IMR-90 (cell line): Measurements from ENCODE around the gene SLC29A2. TPM values are rescaled to one million over a fixed set of nuclear protein-coding genes. Genes with fewer than 3 reads are reported as not detected.

Experiments used
- ATAC-seq: fragments of 200-7000 bp; cut with Tn5 transposase; 2 replicates; pipeline ENCODE4 v1.9.1; 2020; ENCODE audit warnings: low read depth, mild to moderate bottlenecking, moderate library complexity
- BruUV-seq: library from RNA; stranded (reverse); fragments of 400-500 nt; replicated peaks from 2 replicates; lab custom pipeline; 2021; lab: Mats Ljungman, UMichigan
- CTCF ChIA-PET: fragments of 300-600 bp; formaldehyde crosslinking; extraction: SDS; loops from one replicate; lab custom pipeline; 2021; ENCODE audit warnings: antibody characterized with exemption; lab: Yijun Ruan, JAX
- POLR2A ChIA-PET: fragments of 300-600 bp; sonication (Branson Sonifier 250); formaldehyde crosslinking; loops from one replicate; lab custom pipeline; 2022; ENCODE audit warnings: antibody characterized with exemption; ENCODE audit not compliant: unreplicated experiment; lab: Charles Lee
- DNase-seq: peaks from one replicate; pipeline ENCODE4 v3.0.0; 2013
- H2AFZ ChIP-seq: replicated peaks from 2 replicates; pipeline ENCODE3; 2013; ENCODE audit warnings: low read length, mild to moderate bottlenecking; ENCODE audit not compliant: poor library complexity
- H2AK5ac ChIP-seq: 2 replicates; pipeline ENCODE4 v1.6.1; 2013; ENCODE audit warnings: low read depth, low read length, inconsistent platforms
- H2AK9ac ChIP-seq: replicated peaks from 2 replicates; pipeline ENCODE3; 2013; ENCODE audit warnings: mild to moderate bottlenecking, low read depth, low read length, moderate library complexity; ENCODE audit not compliant: poor library complexity
- H2BK120ac ChIP-seq: 2 replicates; pipeline ENCODE4 v1.6.1; 2013; ENCODE audit warnings: low read depth, low read length, inconsistent platforms
- H2BK15ac ChIP-seq: 3 replicates; pipeline ENCODE4 v1.6.1; 2013; ENCODE audit warnings: low read depth, low read length, inconsistent platforms
- H2BK20ac ChIP-seq: 2 replicates; pipeline ENCODE4 v1.6.1; 2013; ENCODE audit warnings: low read depth, mild to moderate bottlenecking, inconsistent platforms, low read length, moderate library complexity
- H2BK5ac ChIP-seq: 2 replicates; pipeline ENCODE4 v1.6.1; 2013; ENCODE audit warnings: mild to moderate bottlenecking, low read depth, low read length, inconsistent platforms; ENCODE audit not compliant: poor library complexity, severe bottlenecking
- H3K14ac ChIP-seq: replicated peaks from 2 replicates; pipeline ENCODE4 v1.6.1; 2013; ENCODE audit warnings: low read depth, low read length, inconsistent platforms
- H3K18ac ChIP-seq: 2 replicates; pipeline ENCODE4 v1.6.1; 2013; ENCODE audit warnings: low read depth, low read length, control low read depth
- H3K23ac ChIP-seq: 2 replicates; pipeline ENCODE4 v1.6.1; 2013; ENCODE audit warnings: low read depth, low read length, inconsistent platforms
- H3K27ac ChIP-seq: 2 replicates; pipeline ENCODE4 v1.5.1; 2013; ENCODE audit warnings: mild to moderate bottlenecking, control low read depth, low read length; ENCODE audit not compliant: insufficient read depth
- H3K27me3 ChIP-seq: 2 replicates; pipeline ENCODE4 v1.6.1; 2013; ENCODE audit warnings: low read length; ENCODE audit not compliant: control insufficient read depth, insufficient read depth
- H3K36me3 ChIP-seq: 2 replicates; pipeline ENCODE4 v1.6.1; 2013; ENCODE audit warnings: low read length, mixed read lengths; ENCODE audit not compliant: control insufficient read depth, insufficient read depth
- H3K4ac ChIP-seq: 2 replicates; pipeline ENCODE4 v1.6.1; 2013; ENCODE audit warnings: low read depth, low read length, inconsistent platforms
- H3K4me1 ChIP-seq: 2 replicates; pipeline ENCODE4 v1.6.1; 2013; ENCODE audit warnings: low read length, mixed read lengths; ENCODE audit not compliant: control insufficient read depth, insufficient read depth
- H3K4me2 ChIP-seq: 2 replicates; pipeline ENCODE4 v1.6.1; 2013; ENCODE audit warnings: low read depth, mild to moderate bottlenecking, control low read depth, low read length, moderate library complexity
- H3K4me3 ChIP-seq: 2 replicates; pipeline ENCODE4 v1.5.1; 2013; ENCODE audit warnings: low read depth, mild to moderate bottlenecking, control low read depth, low read length, moderate library complexity; ENCODE audit not compliant: insufficient read depth
- H3K56ac ChIP-seq: 2 replicates; pipeline ENCODE4 v1.6.1; 2013; ENCODE audit warnings: low read length, inconsistent platforms; ENCODE audit not compliant: insufficient read depth; ENCODE audit errors: extremely low read depth
- H3K79me1 ChIP-seq, 2 experiments: 2 replicates each; pipeline ENCODE4 v1.6.1; 2013; ENCODE audit warnings: low read length in 2 of 2, inconsistent platforms in 1 of 2, low read depth in 1 of 2
- H3K9ac ChIP-seq: 2 replicates; pipeline ENCODE4 v1.6.1; 2013; ENCODE audit warnings: low read depth, low read length, control low read depth
- H3K9me1 ChIP-seq: 2 replicates; pipeline ENCODE4 v1.6.1; 2013; ENCODE audit warnings: low read length, inconsistent platforms; ENCODE audit not compliant: insufficient read depth
- H3K9me3 ChIP-seq: 2 replicates; pipeline ENCODE4 v1.6.1; 2013; ENCODE audit warnings: low read length; ENCODE audit not compliant: control insufficient read depth, insufficient read depth
- H4K20me1 ChIP-seq: 2 replicates; pipeline ENCODE4 v1.6.1; 2013; ENCODE audit warnings: low read length, inconsistent platforms; ENCODE audit not compliant: insufficient read depth
- H4K5ac ChIP-seq: 2 replicates; pipeline ENCODE4 v1.6.1; 2013; ENCODE audit warnings: mild to moderate bottlenecking, low read depth, low read length, control low read depth
- H4K8ac ChIP-seq, 2 experiments: 2 replicates each; pipeline ENCODE4 v1.6.1; 2013; ENCODE audit warnings: low read depth in 2 of 2, low read length in 2 of 2, control low read depth in 1 of 2, inconsistent platforms in 1 of 2
- H4K91ac ChIP-seq: 2 replicates; pipeline ENCODE4 v1.6.1; 2013; ENCODE audit warnings: low read depth, low read length, inconsistent platforms; ENCODE audit not compliant: insufficient read depth
- CEBPB ChIP-seq: IDR thresholded peaks from 2 replicates; pipeline ENCODE4 v1.6.1; 2012; ENCODE audit warnings: low read depth, low read length, improper control_type of control experiment
- MXI1 ChIP-seq: IDR thresholded peaks from 2 replicates; pipeline ENCODE4 v1.6.1; 2012; ENCODE audit warnings: low read depth, mild to moderate bottlenecking, low read length, moderate library complexity, borderline replicate concordance
- SMC3 ChIP-seq: fragments of 150-350 bp; IDR thresholded peaks from 2 replicates; pipeline ENCODE4 v1.6.1; 2016; ENCODE audit warnings: low read depth, mild to moderate bottlenecking, antibody characterized with exemption, low read length, moderate library complexity
- whole genome bisulfite sequencing, 2 experiments: methylation state at CpG; one replicate each; pipeline versions ENCODE4 v1.1.5 to v1.1.7; 2013; ENCODE audit warnings: missing lambda C conversion rate in 2 of 2; ENCODE audit not compliant: insufficient read length in 1 of 2; ENCODE audit errors: extremely low coverage in 2 of 2; 5-methylcytosine and 5-hydroxymethylcytosine counted together
- dilution Hi-C: fragments of 300-500 bp; cut with HindIII; formaldehyde crosslinking; loops from one replicate; pipeline ENCODE4 v1.14.3; 2018; ENCODE audit warnings: low sequenced_read_pairs; ENCODE audit not compliant: unreplicated experiment
- in situ Hi-C: fragments of 300-500 bp; cut with MboI; formaldehyde crosslinking; loops from 3 replicates; pipeline ENCODE4 v1.14.3; 2019; ENCODE audit warnings: low sequenced_read_pairs, inconsistent platforms, mixed read lengths
- intact Hi-C: fragments of 100-400 bp; cut with micrococcal nuclease; formaldehyde crosslinking; loops from 2 replicates; pipeline ENCODE4 v1.10.0; 2022
- polyA plus RNA-seq, 3 experiments: library from polyadenylated mRNA; depleted of rRNA; stranded (reverse); fragments of >200 nt; gene quantifications; 2 replicates each; pipeline ENCODE4 v1.2.3, GENCODE V29; 2012; ENCODE audit warnings: low replicate concordance in 1 of 3
- total RNA-seq: library from RNA; depleted of rRNA; stranded (reverse); fragments of >200 nt; gene quantifications from 2 replicates; pipeline ENCODE4 v1.2.3, GENCODE V29; 2012

The SLC29A2 gene
- total and polyA plus RNA-seq, 2 of the 4 experiments (the other 2 are of a cell fraction) = under 0.01 to 1.2 TPM

DNA sequence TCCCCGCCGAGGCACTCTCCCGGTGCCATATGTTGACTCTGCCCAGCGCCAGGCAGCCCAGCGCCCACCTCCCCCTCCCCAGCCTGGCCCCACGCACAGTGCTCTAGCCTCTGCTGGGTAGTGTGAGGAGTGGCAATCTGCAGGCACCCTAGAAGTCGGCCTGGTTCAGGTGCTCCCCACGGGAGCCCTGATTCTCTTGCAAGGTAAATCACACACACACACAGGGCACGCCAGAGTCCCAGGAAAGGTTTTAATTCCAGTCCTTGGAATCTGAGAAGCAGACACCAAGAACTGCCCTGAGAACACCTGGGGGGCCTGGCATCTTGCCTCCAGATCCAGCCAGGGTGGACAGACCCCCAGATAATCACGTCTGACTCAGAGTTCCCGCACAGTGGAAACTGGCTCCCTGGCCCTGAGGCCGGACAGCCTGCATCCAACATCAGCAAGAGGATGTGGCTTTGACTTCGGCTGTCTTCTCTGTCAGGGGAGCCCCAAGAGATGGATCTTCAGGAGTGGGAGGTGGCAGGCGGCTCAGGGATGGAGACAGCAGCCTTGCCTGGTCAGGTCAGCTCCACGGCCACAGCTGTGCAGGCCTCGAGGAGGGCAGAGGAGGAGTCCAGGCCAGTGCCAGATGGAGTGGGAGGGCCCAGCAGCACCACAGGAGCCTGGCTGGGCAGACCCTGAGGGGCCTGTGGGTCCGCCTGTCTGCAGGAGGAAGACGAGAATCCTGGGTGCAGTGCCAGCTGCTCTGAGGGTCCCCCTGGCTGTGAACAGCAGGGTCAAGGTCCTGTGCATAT is 34.3 kb downstream of the SLC29A2 start:
- Histone ChIP-seq H4K5ac (no peak overlapping the region), H3K4me2 (no peak overlapping the region), H3K9ac (no peak overlapping the region), H3K4me1 (peaks cover 23% of the 10 kb centered on the region), H3K9me1 (no peaks in the 10 kb centered on the region), H3K9me3 (no peaks in the 10 kb centered on the region), H4K91ac (peak overlapping the region; percentile 4; the same call in 1 of the 2 replicates), H4K8ac (peak overlapping the region in 1 of 2 experiments; percentile 36; a peak in 1 of 4 replicates), H3K18ac (no peak overlapping the region), H4K20me1 (peaks cover 21% of the 10 kb centered on the region), H3K23ac (no peak overlapping the region), H2BK5ac (peak overlapping the region; percentile 36), H2AK5ac (peak overlapping the region; percentile 72), H2BK120ac (peak overlapping the region; percentile 37), H2BK20ac (peak overlapping the region; percentile 20; the same call in 1 of the 2 replicates), H2BK15ac (no peak overlapping the region; the same call in 2 of the 3 replicates), H3K27me3 (no peaks in the 10 kb centered on the region), H3K4me3 (no peak overlapping the region), H2AK9ac (peak overlapping the region; percentile 10), H3K36me3 (peaks cover 40% of the 10 kb centered on the region), H2AFZ (peak overlapping the region; percentile 83), H3K79me1 (peaks cover 15 to 53% of the 10 kb centered on the region in 2 experiments; a peak in 3 of 4 replicates), H3K14ac (no peak overlapping the region), H3K4ac (peak overlapping the region; percentile 29), H3K27ac (peak overlapping the region; percentile 15), H3K56ac (no peak overlapping the region)
- WGBS, 2 experiments = 29% methylated on average over 8 of the region's 18 CpGs; no CpG with 5 or more reads in 1 of the 2 experiments
- intact Hi-C loops (no loop called here), dilution Hi-C loops (no loop called here), in situ Hi-C loops (no loop called here)
- POLR2A ChIA-PET = interaction anchor here (0.9 to 1.7 kb wide), 2 partner anchors 20 to 25 kb away, joined by 5 to 6 read pairs; no protein-coding TSS in a partner anchor
- no TSS peak for BruUV-seq
- TF ChIP-seq CEBPB (no peak), SMC3 (no peak), MXI1 (no peak)
- CTCF ChIA-PET = interaction anchor here (0.7 kb wide), 1 partner anchor 25 kb away, joined by 3 read pairs; no protein-coding TSS in a partner anchor
- DNase-seq (peak; percentile 56), ATAC-seq (peak; percentile 5; the same call in 1 of the 2 replicates)
